Measurements from ENCODE around the gene SPRR4. TPM values are rescaled to one million over a fixed set of nuclear protein-coding genes. Genes with fewer than 3 reads are reported as not detected.

The SPRR4 gene
- total RNA-seq, 1 experiment from 2014 or later, result not detected

DNA sequence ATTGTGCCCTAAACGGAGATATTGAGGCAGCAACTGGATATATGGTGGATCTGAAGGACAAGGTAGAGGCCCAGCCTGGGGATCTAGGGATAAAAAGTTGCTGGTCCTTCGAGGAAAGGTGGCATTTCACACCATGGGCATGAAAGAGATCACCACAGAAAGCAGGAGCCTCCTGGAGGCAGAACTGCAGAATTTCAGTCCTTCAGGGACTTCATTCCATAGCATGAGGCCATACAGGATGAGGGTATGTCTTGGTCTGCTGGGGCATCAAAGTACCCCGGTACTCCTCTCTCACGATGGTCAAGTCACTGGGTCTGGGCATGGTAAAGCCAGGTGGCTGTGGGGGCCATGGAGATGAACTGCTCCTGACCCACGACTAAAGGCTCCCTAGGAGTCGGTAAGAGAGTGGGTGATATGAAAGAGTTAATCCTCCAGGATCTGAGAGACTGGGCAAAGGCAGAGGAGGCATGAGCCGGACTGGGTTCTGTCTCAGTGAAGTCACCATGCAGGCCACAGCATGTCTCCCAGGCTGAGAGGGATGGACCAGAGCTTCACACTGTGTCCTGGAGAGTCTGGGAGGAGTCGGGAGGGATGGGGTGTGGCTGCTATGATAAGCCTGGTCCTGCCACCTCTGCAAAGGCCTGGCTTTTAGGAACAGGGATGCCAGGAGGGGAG, 29.3 kb upstream of the SPRR4 start:
- no peaks in the 10 kb centered on the region for H3K4me1 ChIP-seq (ENCODE audit: control insufficient read depth, insufficient read depth, low read length)
- CTCF ChIA-PET, result no interaction called here
- intact Hi-C loops (cut with micrococcal nuclease; ENCODE audit: unreplicated experiment) (no loop called here), in situ Hi-C loops (cut with HindIII; ENCODE audit: low pct_unique_long_range_greater_than_20kb, low sequenced_read_pairs) (no loop called here)
- H3K36me3 ChIP-seq (ENCODE audit: control insufficient read depth, insufficient read depth, low read length), result no peaks in the 10 kb centered on the region
- POLR2A ChIA-PET, result no interaction called here
- H3K27me3 ChIP-seq (ENCODE audit: control insufficient read depth, insufficient read depth, low read length), result no peaks in the 10 kb centered on the region
- no peak for DNase-seq (ENCODE audit: low read depth, low spot score)
- TF ChIP-seq, protein P1, sequence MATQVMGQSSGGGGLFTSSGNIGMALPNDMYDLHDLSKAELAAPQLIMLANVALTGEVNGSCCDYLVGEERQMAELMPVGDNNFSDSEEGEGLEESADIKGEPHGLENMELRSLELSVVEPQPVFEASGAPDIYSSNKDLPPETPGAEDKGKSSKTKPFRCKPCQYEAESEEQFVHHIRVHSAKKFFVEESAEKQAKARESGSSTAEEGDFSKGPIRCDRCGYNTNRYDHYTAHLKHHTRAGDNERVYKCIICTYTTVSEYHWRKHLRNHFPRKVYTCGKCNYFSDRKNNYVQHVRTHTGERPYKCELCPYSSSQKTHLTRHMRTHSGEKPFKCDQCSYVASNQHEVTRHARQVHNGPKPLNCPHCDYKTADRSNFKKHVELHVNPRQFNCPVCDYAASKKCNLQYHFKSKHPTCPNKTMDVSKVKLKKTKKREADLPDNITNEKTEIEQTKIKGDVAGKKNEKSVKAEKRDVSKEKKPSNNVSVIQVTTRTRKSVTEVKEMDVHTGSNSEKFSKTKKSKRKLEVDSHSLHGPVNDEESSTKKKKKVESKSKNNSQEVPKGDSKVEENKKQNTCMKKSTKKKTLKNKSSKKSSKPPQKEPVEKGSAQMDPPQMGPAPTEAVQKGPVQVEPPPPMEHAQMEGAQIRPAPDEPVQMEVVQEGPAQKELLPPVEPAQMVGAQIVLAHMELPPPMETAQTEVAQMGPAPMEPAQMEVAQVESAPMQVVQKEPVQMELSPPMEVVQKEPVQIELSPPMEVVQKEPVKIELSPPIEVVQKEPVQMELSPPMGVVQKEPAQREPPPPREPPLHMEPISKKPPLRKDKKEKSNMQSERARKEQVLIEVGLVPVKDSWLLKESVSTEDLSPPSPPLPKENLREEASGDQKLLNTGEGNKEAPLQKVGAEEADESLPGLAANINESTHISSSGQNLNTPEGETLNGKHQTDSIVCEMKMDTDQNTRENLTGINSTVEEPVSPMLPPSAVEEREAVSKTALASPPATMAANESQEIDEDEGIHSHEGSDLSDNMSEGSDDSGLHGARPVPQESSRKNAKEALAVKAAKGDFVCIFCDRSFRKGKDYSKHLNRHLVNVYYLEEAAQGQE (IDR thresholded peaks at IDR 0.05; ENCODE audit: insufficient read depth in 1 of 2, low read depth in 2 of 2, low read length in 1 of 2), result no peak
- TF ChIP-seq POLR2AphosphoS5 (IDR thresholded peaks at IDR 0.05; ENCODE audit: low read depth, low read length), result no peak
- TF ChIP-seq, protein P2, sequence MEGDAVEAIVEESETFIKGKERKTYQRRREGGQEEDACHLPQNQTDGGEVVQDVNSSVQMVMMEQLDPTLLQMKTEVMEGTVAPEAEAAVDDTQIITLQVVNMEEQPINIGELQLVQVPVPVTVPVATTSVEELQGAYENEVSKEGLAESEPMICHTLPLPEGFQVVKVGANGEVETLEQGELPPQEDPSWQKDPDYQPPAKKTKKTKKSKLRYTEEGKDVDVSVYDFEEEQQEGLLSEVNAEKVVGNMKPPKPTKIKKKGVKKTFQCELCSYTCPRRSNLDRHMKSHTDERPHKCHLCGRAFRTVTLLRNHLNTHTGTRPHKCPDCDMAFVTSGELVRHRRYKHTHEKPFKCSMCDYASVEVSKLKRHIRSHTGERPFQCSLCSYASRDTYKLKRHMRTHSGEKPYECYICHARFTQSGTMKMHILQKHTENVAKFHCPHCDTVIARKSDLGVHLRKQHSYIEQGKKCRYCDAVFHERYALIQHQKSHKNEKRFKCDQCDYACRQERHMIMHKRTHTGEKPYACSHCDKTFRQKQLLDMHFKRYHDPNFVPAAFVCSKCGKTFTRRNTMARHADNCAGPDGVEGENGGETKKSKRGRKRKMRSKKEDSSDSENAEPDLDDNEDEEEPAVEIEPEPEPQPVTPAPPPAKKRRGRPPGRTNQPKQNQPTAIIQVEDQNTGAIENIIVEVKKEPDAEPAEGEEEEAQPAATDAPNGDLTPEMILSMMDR (IDR thresholded peaks at IDR 0.05), result no peak
- TF ChIP-seq TCF7L2 (IDR thresholded peaks at IDR 0.05; ENCODE audit: low read depth, low read length), result no peak
- TF ChIP-seq SIN3A (IDR thresholded peaks at IDR 0.05; ENCODE audit: borderline replicate concordance, insufficient read depth, low read depth, low read length), result no peak
- no peaks in the 10 kb centered on the region for H3K9me3 ChIP-seq (ENCODE audit: control insufficient read depth, insufficient read depth, low read depth, low read length)
- BruUV-seq (replicated peaks), result no TSS peak
- ATAC-seq, result no peak
- no peak overlapping the region for H3K4me3 ChIP-seq (ENCODE audit: low read depth in 2 of 2, low read length in 2 of 2)
- H3K27ac ChIP-seq (ENCODE audit: low read length), result no peak overlapping the region

DNA sequence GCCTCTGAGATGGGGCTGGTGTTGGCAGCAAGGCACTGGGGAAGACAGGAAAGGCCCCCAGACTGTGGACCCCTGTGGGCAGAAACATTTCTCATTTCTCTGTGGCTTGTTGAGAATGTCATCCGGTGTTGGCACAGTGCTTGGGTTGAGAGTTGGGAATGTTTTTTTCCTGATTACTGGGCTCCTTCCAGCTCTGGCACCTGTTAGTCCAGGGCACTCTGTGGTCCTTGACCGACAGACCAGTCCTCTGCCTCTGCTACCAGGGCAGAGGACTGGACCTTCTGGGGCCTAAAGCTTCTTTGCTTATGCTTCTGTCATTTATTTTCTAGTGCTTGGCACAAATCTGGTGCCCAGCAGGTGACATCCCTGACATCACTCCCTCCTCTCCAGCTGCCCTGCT, 28.3 kb upstream of the SPRR4 start:
- H3K36me3 ChIP-seq (ENCODE audit: control insufficient read depth, insufficient read depth, low read length), result no peaks in the 10 kb centered on the region
- TF ChIP-seq, protein P1 (IDR thresholded peaks at IDR 0.05; ENCODE audit: insufficient read depth in 1 of 2, low read depth in 2 of 2, low read length in 1 of 2), result no peak
- TF ChIP-seq TCF7L2 (IDR thresholded peaks at IDR 0.05; ENCODE audit: low read depth, low read length) (no peak), SIN3A (IDR thresholded peaks at IDR 0.05; ENCODE audit: borderline replicate concordance, insufficient read depth, low read depth, low read length) (no peak), POLR2AphosphoS5 (IDR thresholded peaks at IDR 0.05; ENCODE audit: low read depth, low read length) (no peak)
- TF ChIP-seq, protein P2 (IDR thresholded peaks at IDR 0.05), result no peak
- ATAC-seq (no peak), DNase-seq (ENCODE audit: low read depth, low spot score) (no peak)
- H3K4me1 ChIP-seq (ENCODE audit: control insufficient read depth, insufficient read depth, low read length), result no peaks in the 10 kb centered on the region
- no peak overlapping the region for H3K27ac ChIP-seq (ENCODE audit: low read length)
- in situ Hi-C loops (cut with HindIII; ENCODE audit: low pct_unique_long_range_greater_than_20kb, low sequenced_read_pairs) (no loop called here), intact Hi-C loops (cut with micrococcal nuclease; ENCODE audit: unreplicated experiment) (no loop called here)
- no peaks in the 10 kb centered on the region for H3K9me3 ChIP-seq (ENCODE audit: control insufficient read depth, insufficient read depth, low read depth, low read length)
- ChIA-PET POLR2A (no interaction called here), CTCF (no interaction called here)
- no peak overlapping the region for H3K4me3 ChIP-seq (ENCODE audit: low read depth in 2 of 2, low read length in 2 of 2)
- H3K27me3 ChIP-seq (ENCODE audit: control insufficient read depth, insufficient read depth, low read length), result no peaks in the 10 kb centered on the region
- BruUV-seq (replicated peaks), result no TSS peak
